H9 (cell line): ENCODE data around the gene RIBC2. TPM values are rescaled to one million over a fixed set of nuclear protein-coding genes. Genes with fewer than 3 reads are reported as not detected.

Experiments
- DNase-seq: peaks from one replicate; pipeline ENCODE4 v3.0.0-alpha.2; 2017
- H2AFZ ChIP-seq: one replicate; pipeline ENCODE4 v1.6.1; 2013; ENCODE audit warnings: mild to moderate bottlenecking, low read length, control low read depth, moderate library complexity
- H2AK5ac ChIP-seq: 2 replicates; pipeline ENCODE4 v1.6.1; 2013; ENCODE audit warnings: low read length, control low read depth, mixed read lengths; ENCODE audit not compliant: insufficient read length
- H2BK120ac ChIP-seq: one replicate; pipeline ENCODE4 v1.6.1; 2013; ENCODE audit warnings: low read depth, mild to moderate bottlenecking, low read length, control low read depth, inconsistent platforms; ENCODE audit not compliant: poor library complexity, severe bottlenecking
- H2BK12ac ChIP-seq: 2 replicates; pipeline ENCODE4 v1.6.1; 2013; ENCODE audit warnings: low read length, control low read depth, mixed read lengths, low read depth; ENCODE audit not compliant: insufficient read length
- H2BK15ac ChIP-seq: 2 replicates; pipeline ENCODE4 v1.6.1; 2013; ENCODE audit warnings: low read depth, low read length, control low read depth
- H2BK20ac ChIP-seq: one replicate; pipeline ENCODE4 v1.6.1; 2013; ENCODE audit warnings: low read depth, mild to moderate bottlenecking, low read length, control low read depth, inconsistent platforms; ENCODE audit not compliant: poor library complexity, severe bottlenecking
- H2BK5ac ChIP-seq: 2 replicates; pipeline ENCODE4 v1.6.1; 2013; ENCODE audit warnings: low read length, control low read depth, mixed read lengths; ENCODE audit not compliant: insufficient read length
- H3K14ac ChIP-seq: 2 replicates; pipeline ENCODE4 v1.6.1; 2013; ENCODE audit warnings: low read length, control low read depth; ENCODE audit not compliant: insufficient read depth
- H3K18ac ChIP-seq: 2 replicates; pipeline ENCODE4 v1.6.1; 2013; ENCODE audit warnings: low read depth, mild to moderate bottlenecking, mixed read lengths, low read length, control low read depth; ENCODE audit not compliant: insufficient read length
- H3K23ac ChIP-seq: 2 replicates; pipeline ENCODE4 v1.6.1; 2013; ENCODE audit warnings: low read length, control low read depth, mixed read lengths, low read depth; ENCODE audit not compliant: insufficient read length
- H3K23me2 ChIP-seq: 2 replicates; pipeline ENCODE4 v1.6.1; 2013; ENCODE audit warnings: low read depth, mild to moderate bottlenecking, mixed read lengths, low read length, control low read depth; ENCODE audit not compliant: insufficient read length, poor library complexity, severe bottlenecking
- H3K27ac ChIP-seq: 2 replicates; pipeline ENCODE4 v1.5.1; 2013; ENCODE audit warnings: low read length, control low read depth, mixed read lengths, low read depth; ENCODE audit not compliant: insufficient read length
- H3K27me3 ChIP-seq: 2 replicates; pipeline ENCODE4 v1.6.1; 2013; ENCODE audit warnings: low read length, control low read depth, inconsistent platforms; ENCODE audit not compliant: insufficient read depth
- H3K4ac ChIP-seq: 2 replicates; pipeline ENCODE4 v1.6.1; 2013; ENCODE audit warnings: low read depth, mild to moderate bottlenecking, control low read depth, inconsistent platforms, low read length, moderate library complexity
- H3K4me1 ChIP-seq: 2 replicates; pipeline ENCODE4 v1.6.1; 2013; ENCODE audit warnings: low read length, control low read depth, inconsistent platforms; ENCODE audit not compliant: insufficient read depth
- H3K4me2 ChIP-seq: 2 replicates; pipeline ENCODE4 v1.6.1; 2013; ENCODE audit warnings: low read length, control low read depth, mixed read lengths; ENCODE audit not compliant: insufficient read length, insufficient read depth
- H3K56ac ChIP-seq: 2 replicates; pipeline ENCODE4 v1.6.1; 2013; ENCODE audit warnings: low read depth, mild to moderate bottlenecking, mixed read lengths, low read length, control low read depth; ENCODE audit not compliant: insufficient read length
- H3K79me1 ChIP-seq: 2 replicates; pipeline ENCODE4 v1.6.1; 2013; ENCODE audit warnings: low read depth, mild to moderate bottlenecking, moderate library complexity, low read length, control low read depth, inconsistent platforms; ENCODE audit not compliant: insufficient read depth, poor library complexity, severe bottlenecking
- H3K79me2 ChIP-seq: 2 replicates; pipeline ENCODE4 v1.6.1; 2013; ENCODE audit warnings: low read length, control low read depth, inconsistent platforms; ENCODE audit not compliant: insufficient read depth
- H3K9ac ChIP-seq: 2 replicates; pipeline ENCODE4 v1.6.1; 2013; ENCODE audit warnings: low read length, control low read depth, mixed read lengths; ENCODE audit not compliant: insufficient read length; ENCODE audit errors: extremely low read depth
- H3K9me3 ChIP-seq: one replicate; pipeline ENCODE4 v1.6.1; 2013; ENCODE audit warnings: low read depth, low read length, inconsistent platforms; ENCODE audit not compliant: control insufficient read depth
- H3T11ph ChIP-seq: one replicate; pipeline ENCODE4 v1.6.1; 2013; ENCODE audit warnings: mild to moderate bottlenecking, low read length, control low read depth, inconsistent platforms
- H4K20me1 ChIP-seq: one replicate; pipeline ENCODE4 v1.6.1; 2013; ENCODE audit not compliant: control insufficient read depth, insufficient read length, insufficient read depth
- H4K5ac ChIP-seq: 2 replicates; pipeline ENCODE4 v1.6.1; 2013; ENCODE audit warnings: low read depth, mild to moderate bottlenecking, mixed read lengths, low read length, control low read depth; ENCODE audit not compliant: insufficient read length
- H4K8ac ChIP-seq: replicated peaks from 2 replicates; pipeline ENCODE4 v1.6.1; 2013; ENCODE audit warnings: low read length, control low read depth, mixed read lengths, low read depth; ENCODE audit not compliant: insufficient read length
- H4K91ac ChIP-seq: 2 replicates; pipeline ENCODE4 v1.6.1; 2013; ENCODE audit warnings: low read depth, mild to moderate bottlenecking, moderate library complexity, mixed read lengths, low read length, control low read depth; ENCODE audit not compliant: insufficient read length
- H3K27ac Mint-ChIP-seq, 3 experiments: 2 replicates in 2 of 3; 3 replicates in 1 of 3; pipeline ENCODE4 v1.8.0; 2020 to 2021; ENCODE audit warnings: mixed read lengths in 3 of 3, mild to moderate bottlenecking in 1 of 3, moderate library complexity in 1 of 3
- H3K27me3 Mint-ChIP-seq: 2 replicates; pipeline ENCODE4 v1.8.0; 2021; ENCODE audit warnings: low read depth, mild to moderate bottlenecking, moderate library complexity, mixed read lengths
- H3K36me3 Mint-ChIP-seq, 3 experiments: 2 replicates in 2 of 3; 3 replicates in 1 of 3; pipeline ENCODE4 v1.8.0; 2020 to 2021; ENCODE audit warnings: low read depth in 3 of 3, mixed read lengths in 3 of 3; ENCODE audit not compliant: insufficient read depth in 1 of 3
- H3K4me1 Mint-ChIP-seq, 2 experiments: 2 replicates each; pipeline ENCODE4 v1.8.0; 2020; ENCODE audit warnings: mixed read lengths in 2 of 2
- H3K4me3 Mint-ChIP-seq, 2 experiments: 2 replicates in 1 of 2; 3 replicates in 1 of 2; pipeline ENCODE4 v1.8.0; 2020 to 2021; ENCODE audit warnings: mild to moderate bottlenecking in 2 of 2, mixed read lengths in 2 of 2, moderate library complexity in 1 of 2
- H3K9me3 Mint-ChIP-seq, 2 experiments: 2 replicates in 1 of 2; 3 replicates in 1 of 2; pipeline ENCODE4 v1.8.0; 2020; ENCODE audit warnings: mild to moderate bottlenecking in 2 of 2, mixed read lengths in 2 of 2, moderate library complexity in 1 of 2
- CTCF ChIP-seq: fragments of 200-600 bp; sonication (generic); conservative IDR thresholded peaks from 3 replicates; pipeline ENCODE4 v1.8.0; 2021; ENCODE audit warnings: antibody characterized with exemption, mild to moderate bottlenecking
- WGBS: extraction: QIAGEN DNeasy Blood & Tissue Kit; methylation state at CpG from one replicate; pipeline ENCODE4 v1.1.7; 2013; ENCODE audit warnings: missing lambda C conversion rate, low lambda C conversion rate, mixed read lengths; ENCODE audit not compliant: insufficient read length; ENCODE audit errors: extremely low coverage; 5-methylcytosine and 5-hydroxymethylcytosine counted together
- total RNA-seq: library from RNA; stranded (reverse); gene quantifications from 2 replicates; pipeline ENCODE4 v1.2.1, GENCODE V29; 2021

The RIBC2 gene
- total RNA-seq, 1 experiment from 2014 or later = 4.1 TPM

- Histone ChIP-seq H3K4ac (no peak overlapping the region), H3K9me3 (no peaks in the 10 kb centered on the region), H4K8ac (no peak overlapping the region), H3K14ac (no peak overlapping the region), H2BK20ac (no peak overlapping the region), H3K4me2 (no peak overlapping the region), H2BK5ac (no peak overlapping the region), H4K20me1 (no peaks in the 10 kb centered on the region), H2AFZ (no peak overlapping the region), H4K91ac (no peak overlapping the region), H3K79me2 (no peaks in the 10 kb centered on the region), H4K5ac (no peak overlapping the region), H3K18ac (no peak overlapping the region), H2BK120ac (no peak overlapping the region), H2AK5ac (no peak overlapping the region), H3K4me1 (no peaks in the 10 kb centered on the region), H3K79me1 (no peaks in the 10 kb centered on the region), H3K23me2 (no peaks in the 10 kb centered on the region), H3K9ac (no peak overlapping the region), H3K27ac (no peak overlapping the region), H3T11ph (no peak overlapping the region), H2BK12ac (no peak overlapping the region), H3K23ac (no peak overlapping the region), H3K27me3 (no peaks in the 10 kb centered on the region), H2BK15ac (no peak overlapping the region), H3K56ac (no peak overlapping the region)
- Mint-ChIP-seq H3K36me3 (peaks cover 3 to 9% (median 8%) of the 10 kb centered on the region in 3 experiments; a peak in 5 of 7 replicates), H3K4me3 (no peak overlapping the region), H3K27me3 (peaks cover 3% of the 10 kb centered on the region; the same call in 1 of the 2 replicates), H3K9me3 (peaks cover 8 to 16% of the 10 kb centered on the region in 2 experiments), H3K27ac (no peak overlapping the region), H3K4me1 (peaks cover 2 to 6% of the 10 kb centered on the region in 2 experiments; a peak in 2 of 4 replicates)
- no peak for DNase-seq
- WGBS = no CpG with 5 or more reads among the region's 8 CpGs
- no peak for TF ChIP-seq CTCF
These were observed 45.7 kb downstream of the RIBC2 start for GRCh38 chr22:45459235-45459634.
